ENCODE results near the gene ALDH3A2.

The ALDH3A2 gene

DNA sequence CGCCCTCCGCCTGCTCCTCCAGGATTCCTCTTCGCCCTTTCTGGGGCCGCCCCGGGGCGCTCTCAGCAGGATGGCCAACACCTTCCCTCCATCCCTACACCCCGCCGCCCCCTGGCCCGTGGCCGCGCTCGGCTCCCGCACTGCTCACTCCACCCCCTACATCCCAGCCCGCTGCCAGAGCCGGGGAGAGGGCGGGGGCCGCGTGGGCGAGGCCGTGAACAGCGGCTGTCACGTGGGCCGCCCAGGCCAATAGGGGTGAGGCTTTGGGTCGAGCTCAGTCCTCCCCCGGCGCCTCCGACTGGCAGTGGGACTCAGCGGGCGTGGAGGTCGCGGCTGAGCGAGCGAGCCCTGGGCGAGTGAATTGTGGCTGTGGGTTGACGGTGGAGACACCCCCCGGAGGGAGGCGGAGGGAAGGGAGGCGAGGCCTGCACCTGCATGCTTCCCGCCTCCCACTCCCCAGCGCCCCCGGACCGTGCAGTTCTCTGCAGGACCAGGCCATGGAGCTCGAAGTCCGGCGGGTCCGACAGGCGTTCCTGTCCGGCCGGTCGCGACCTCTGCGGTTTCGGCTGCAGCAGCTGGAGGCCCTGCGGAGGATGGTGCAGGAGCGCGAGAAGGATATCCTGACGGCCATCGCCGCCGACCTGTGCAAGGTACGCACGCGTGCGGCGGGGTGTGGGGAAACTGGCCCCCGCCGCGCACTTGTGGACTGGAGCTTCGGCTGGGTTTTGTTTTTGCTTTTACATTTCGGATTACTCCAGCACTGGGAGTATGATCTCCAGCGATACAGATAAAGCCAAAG, at the start of gene ALDH3A2:
Gene ALDH3A2 (plus strand): TSS at position 277 of the 799 bp plus-strand sequence. CDS start 221 bp downstream, at position 498.
- peak; percentile 89 for DNase-seq (ENCODE audit: low read depth)

DNA sequence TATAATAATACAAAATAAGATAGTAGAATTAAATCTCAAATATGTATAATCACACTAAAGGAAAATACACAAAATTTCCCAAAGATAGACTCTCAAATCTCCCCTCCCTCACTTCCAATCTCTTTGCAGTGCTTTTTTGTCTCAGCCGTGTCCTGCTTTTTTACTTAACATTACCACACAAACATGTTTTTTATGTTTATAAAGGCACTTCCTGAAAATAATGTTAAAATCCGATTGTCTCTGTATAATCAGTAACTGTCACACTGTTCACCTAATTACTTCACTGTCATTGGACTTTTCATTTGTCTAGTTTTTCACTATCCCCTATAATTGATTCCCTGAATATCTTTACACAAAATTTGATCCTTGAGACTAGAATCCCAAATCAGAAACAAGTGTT, 38.2 kb upstream of the ALDH3A2 start:
- no peak for DNase-seq (ENCODE audit: low read depth)

DNA sequence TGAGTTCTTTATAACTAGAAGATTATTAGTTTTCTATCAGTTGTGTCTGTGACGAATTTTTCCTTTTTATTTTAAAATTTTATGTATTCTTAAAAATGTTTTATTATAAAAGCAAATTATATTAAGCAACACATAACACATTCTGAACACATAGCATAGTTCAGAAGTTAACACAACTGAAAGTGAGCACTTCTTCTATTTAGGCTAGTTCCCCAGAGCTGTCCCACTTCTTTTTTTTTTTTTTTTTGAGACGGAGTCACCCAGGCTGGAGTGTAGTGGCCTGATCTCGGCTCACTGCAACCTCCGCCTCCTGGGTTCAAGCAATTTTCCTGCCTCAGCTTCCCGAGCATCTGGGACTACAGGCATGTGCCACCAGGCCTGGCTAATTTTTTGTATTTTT, 37.7 kb upstream of the ALDH3A2 start:
- DNase-seq (ENCODE audit: low read depth), result no peak

DNA sequence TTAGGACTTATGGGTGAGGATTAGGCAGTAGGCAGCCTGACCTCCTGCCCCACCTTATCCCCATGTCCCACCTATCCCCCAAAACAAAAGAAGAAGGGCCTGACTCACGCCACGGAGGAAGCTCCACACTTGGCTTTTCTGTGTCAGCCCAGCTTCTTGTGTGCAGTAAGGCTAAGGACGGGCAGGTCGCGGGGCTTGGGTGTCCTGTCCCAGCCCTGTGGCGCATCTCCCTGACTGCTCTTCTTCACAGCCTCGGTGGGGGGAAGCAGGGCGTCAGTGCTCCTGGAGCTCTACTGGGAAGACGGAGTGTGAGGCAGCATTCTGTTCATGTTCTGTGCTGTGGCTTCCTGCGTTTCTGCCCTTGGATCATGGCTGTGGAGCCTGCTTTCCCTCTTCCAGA, 34.6 kb upstream of the ALDH3A2 start:
- no peak for DNase-seq (ENCODE audit: low read depth)

- no peak for DNase-seq (ENCODE audit: low read depth)
Measured at GRCh38 chr17:19614900-19615299, 33.7 kb upstream of the ALDH3A2 start.

GRCh38 chr17:19618015-19618414, 30.5 kb upstream of the ALDH3A2 start:
- no peak for DNase-seq (ENCODE audit: low read depth)

- DNase-seq (ENCODE audit: low read depth), result no peak
Measured at GRCh38 chr17:19619705-19620325, 28.7 kb upstream of the ALDH3A2 start.

DNA sequence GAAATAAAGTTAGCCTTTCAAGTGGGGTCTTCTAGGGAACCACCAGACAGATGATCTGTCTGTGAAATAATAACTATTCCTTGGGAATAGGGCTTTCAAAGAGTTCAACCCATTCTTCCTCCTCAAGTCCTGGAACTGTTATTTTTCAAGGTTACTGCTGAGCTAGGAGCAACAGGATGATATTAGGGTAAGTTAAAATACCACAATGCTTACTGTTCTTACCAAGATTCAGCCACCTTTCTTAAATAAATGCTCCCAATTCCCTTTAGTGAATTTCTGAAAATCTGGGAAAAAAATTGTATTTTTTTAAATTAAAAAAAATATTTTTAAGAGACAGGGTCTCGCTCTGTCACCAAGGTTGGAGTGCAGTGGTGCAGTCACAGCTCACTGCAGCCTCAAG, 26.9 kb upstream of the ALDH3A2 start:
- DNase-seq (ENCODE audit: low read depth), result no peak

DNA sequence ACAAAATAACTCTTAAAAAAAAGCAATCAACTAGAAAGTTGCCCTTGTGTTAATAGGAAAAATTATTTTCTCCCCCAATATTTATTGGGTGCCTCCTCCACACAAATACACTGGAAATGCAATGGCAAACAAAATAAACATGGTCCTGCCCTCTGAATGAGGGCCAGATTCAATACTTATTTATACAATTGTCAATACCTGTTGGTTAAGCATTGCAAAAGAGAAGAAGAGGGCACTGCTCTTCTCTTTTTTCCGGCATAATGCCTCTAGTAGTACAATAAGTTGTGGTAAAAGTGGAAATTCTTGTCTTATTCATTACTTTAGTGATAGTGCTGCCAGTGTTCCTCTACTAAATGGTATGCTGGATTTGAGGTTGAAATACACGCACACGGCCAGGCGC, 22.5 kb upstream of the ALDH3A2 start:
- DNase-seq (ENCODE audit: low read depth), result no peak

DNA sequence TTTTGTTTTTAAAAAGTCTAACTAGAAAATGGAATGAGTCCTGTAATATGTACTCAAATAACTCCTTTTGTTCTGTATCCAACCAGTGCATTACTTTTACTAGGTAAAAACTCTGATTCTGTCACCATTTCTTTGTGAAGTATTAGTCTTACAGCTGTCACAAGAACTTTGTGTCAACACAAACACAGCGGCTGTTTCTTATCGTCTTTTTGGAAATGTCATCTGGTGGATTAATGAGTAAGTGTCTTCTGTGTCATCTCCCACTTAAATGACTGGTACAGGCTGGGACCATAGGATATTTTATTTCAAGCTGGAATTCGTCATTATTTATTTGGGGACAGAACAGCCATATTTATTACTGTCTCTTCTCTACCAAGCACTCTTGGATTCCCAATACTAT, 19.1 kb upstream of the ALDH3A2 start:
- DNase-seq (ENCODE audit: low read depth), result no peak

GRCh38 chr17:19630035-19630434, 18.5 kb upstream of the ALDH3A2 start:
- DNase-seq (ENCODE audit: low read depth), result no peak

- no peak for DNase-seq (ENCODE audit: low read depth)
Measured at GRCh38 chr17:19630661-19631060, 17.9 kb upstream of the ALDH3A2 start.

GRCh38 chr17:19631905-19632304, 16.6 kb upstream of the ALDH3A2 start:
- no peak for DNase-seq (ENCODE audit: low read depth)

- no peak for DNase-seq (ENCODE audit: low read depth)
Measured at GRCh38 chr17:19641687-19642372, 6.7 kb upstream of the ALDH3A2 start.

- DNase-seq (ENCODE audit: low read depth), result no peak
Measured at GRCh38 chr17:19642373-19642893, 6.1 kb upstream of the ALDH3A2 start.

GRCh38 chr17:19644493-19645210, 3.9 kb upstream of the ALDH3A2 start:
- DNase-seq (ENCODE audit: low read depth), result no peak

DNA sequence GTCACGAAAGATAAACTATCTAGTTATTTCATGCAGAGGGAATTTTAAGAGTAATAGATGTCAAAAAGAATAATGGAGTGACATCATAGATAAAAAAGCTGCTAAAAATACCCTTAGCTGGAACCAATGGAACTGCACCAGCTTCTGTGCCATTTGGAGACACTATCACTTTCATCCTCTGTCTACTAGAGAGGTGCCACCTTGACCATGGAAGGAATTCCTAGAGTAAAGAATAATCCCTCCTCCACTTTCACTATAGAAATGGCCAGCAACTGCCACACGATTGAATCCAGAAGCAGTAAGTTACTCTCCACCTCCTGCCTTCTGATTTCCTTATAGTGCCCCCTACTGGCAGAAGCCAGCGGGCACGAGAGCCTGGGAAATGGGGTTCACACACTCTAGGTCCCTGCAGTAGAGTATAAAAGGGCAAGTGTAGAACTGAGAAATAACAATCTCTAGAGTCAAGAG, 2.8 kb upstream of the ALDH3A2 start:
- peak; percentile 36 for DNase-seq (ENCODE audit: low read depth)

- no peak for DNase-seq (ENCODE audit: low read depth)
Measured at GRCh38 chr17:19646788-19647696, 1.5 kb upstream of the ALDH3A2 start.

- peak; percentile 23 for DNase-seq (ENCODE audit: low read depth)
Measured at GRCh38 chr17:19647697-19648474, 665 bp upstream of the ALDH3A2 start.

GRCh38 chr17:19649274-19649541, 657 bp downstream of the ALDH3A2 start:
- no peak for DNase-seq (ENCODE audit: low read depth)

All from activated T-cell treated with anti-CD3 and anti-CD28 coated beads for 1 hour (primary cell).